BLaER1 (cell line): ENCODE measurements around the gene GPC6.

Experiments
- H3K27ac ChIP-seq: shearing (Covaris generic); formaldehyde crosslinking; 2 replicates; pipeline ENCODE4 v1.8.1; 2022
- H3K27me3 ChIP-seq: shearing (Covaris generic); formaldehyde crosslinking; 2 replicates; pipeline ENCODE4 v1.8.1; 2022
- H3K36me3 ChIP-seq: shearing (Covaris generic); formaldehyde crosslinking; 2 replicates; pipeline ENCODE4 v1.8.1; 2022
- H3K4me1 ChIP-seq: shearing (Covaris generic); formaldehyde crosslinking; 2 replicates; pipeline ENCODE4 v1.8.1; 2022
- H3K4me2 ChIP-seq: shearing (Covaris generic); formaldehyde crosslinking; 2 replicates; pipeline ENCODE4 v1.8.1; 2022
- H3K4me3 ChIP-seq: shearing (Covaris generic); formaldehyde crosslinking; 2 replicates; pipeline ENCODE4 v1.8.1; 2022
- H3K9ac ChIP-seq: shearing (Covaris generic); formaldehyde crosslinking; 2 replicates; pipeline ENCODE4 v1.8.1; 2022
- H3K9me3 ChIP-seq: shearing (Covaris generic); formaldehyde crosslinking; 2 replicates; pipeline ENCODE4 v1.8.1; 2022
- H4K20me1 ChIP-seq: shearing (Covaris generic); formaldehyde crosslinking; 2 replicates; pipeline ENCODE4 v1.8.1; 2022
- Cebpa-rat ChIP-seq: shearing (Covaris generic); IDR thresholded peaks from 2 replicates; pipeline ENCODE4 v1.8.1; 2022

The GPC6 gene

DNA sequence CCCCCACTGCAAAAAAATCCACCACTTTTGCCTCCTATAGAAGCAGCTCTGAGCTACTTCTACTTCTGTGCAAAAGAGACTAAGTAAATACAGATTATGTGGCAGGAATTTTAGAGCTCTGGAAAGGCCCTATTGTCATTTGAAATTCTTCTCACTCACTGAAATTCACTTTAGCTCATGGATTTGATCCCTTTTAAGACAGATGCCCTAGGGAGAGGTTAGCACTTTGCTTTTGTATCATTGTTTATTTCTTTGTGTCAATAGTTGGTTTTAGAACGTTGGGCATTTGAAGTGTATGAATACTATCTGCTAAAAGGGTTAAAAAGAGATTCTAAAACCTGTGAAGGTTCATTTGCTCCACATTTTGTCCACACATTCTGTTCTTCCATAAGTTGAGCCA is 528.7 kb downstream of the GPC6 start:
- TF ChIP-seq Cebpa-rat, result no peak
- H3K27ac ChIP-seq, result no peak overlapping the region
- H3K9me3 ChIP-seq, result no peaks in the 10 kb centered on the region

GRCh38 chr13:93758575-93758974 is 532.0 kb downstream of the GPC6 start:
- no peak overlapping the region for H3K4me2 ChIP-seq
- no peaks in the 10 kb centered on the region for H3K9me3 ChIP-seq
- H3K9ac ChIP-seq, result no peak overlapping the region
- no peaks in the 10 kb centered on the region for H3K27me3 ChIP-seq
- H3K36me3 ChIP-seq, result no peaks in the 10 kb centered on the region
- H4K20me1 ChIP-seq, result no peaks in the 10 kb centered on the region
- no peak overlapping the region for H3K4me3 ChIP-seq
- no peak overlapping the region for H3K27ac ChIP-seq
- peaks cover 5% of the 10 kb centered on the region; the same call in 1 of the 2 replicates for H3K4me1 ChIP-seq
- no peak for TF ChIP-seq Cebpa-rat

More for the DNA sequence above, 528.7 kb downstream of the GPC6 start:
- H3K27me3 ChIP-seq, result no peaks in the 10 kb centered on the region
- no peaks in the 10 kb centered on the region for H3K36me3 ChIP-seq
- no peaks in the 10 kb centered on the region for H4K20me1 ChIP-seq
- H3K4me3 ChIP-seq, result no peak overlapping the region
- H3K4me2 ChIP-seq, result no peak overlapping the region
- peaks cover 5% of the 10 kb centered on the region; the same call in 1 of the 2 replicates for H3K4me1 ChIP-seq
- no peak overlapping the region for H3K9ac ChIP-seq

DNA sequence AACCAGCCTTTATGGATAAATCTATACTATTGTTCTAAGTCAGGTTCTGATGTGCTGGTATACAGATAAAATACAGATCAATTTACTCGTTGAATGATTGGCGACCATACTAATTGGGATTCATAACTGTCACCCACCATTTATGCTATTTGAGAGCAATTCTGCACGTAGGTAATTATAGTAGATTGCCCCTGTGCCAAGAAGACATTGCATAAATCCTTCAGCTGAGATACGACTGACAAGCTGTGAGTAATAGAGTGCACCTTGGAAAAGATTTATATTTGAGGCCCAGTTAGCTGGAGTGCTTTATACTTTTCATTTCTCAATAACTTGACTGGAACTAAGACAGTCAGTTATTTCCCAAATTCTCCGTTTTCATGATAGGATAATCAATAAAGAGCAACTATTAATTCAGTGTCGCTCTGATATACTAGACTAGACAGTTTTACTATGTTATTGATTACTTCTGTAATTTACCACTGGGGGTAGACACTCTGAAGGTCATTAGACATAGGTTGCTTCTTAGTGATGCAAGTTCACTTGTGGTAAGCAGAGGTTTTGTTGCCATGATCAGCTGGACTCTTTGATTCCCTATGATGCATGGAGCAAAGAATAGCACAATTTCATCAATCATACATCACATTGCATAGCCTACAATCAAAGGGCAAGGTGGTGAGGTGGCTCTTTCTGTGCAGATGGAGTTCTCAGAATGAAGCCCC is 536.3 kb downstream of the GPC6 start:
- no peak for TF ChIP-seq Cebpa-rat
- H3K4me2 ChIP-seq, result no peak overlapping the region
- H4K20me1 ChIP-seq, result no peaks in the 10 kb centered on the region
- H3K9ac ChIP-seq, result no peak overlapping the region
- peaks cover 5% of the 10 kb centered on the region; the same call in 1 of the 2 replicates for H3K4me1 ChIP-seq
- H3K36me3 ChIP-seq, result no peaks in the 10 kb centered on the region
- no peak overlapping the region for H3K4me3 ChIP-seq
- H3K27me3 ChIP-seq, result no peaks in the 10 kb centered on the region
- no peaks in the 10 kb centered on the region for H3K9me3 ChIP-seq
- H3K27ac ChIP-seq, result no peak overlapping the region

DNA sequence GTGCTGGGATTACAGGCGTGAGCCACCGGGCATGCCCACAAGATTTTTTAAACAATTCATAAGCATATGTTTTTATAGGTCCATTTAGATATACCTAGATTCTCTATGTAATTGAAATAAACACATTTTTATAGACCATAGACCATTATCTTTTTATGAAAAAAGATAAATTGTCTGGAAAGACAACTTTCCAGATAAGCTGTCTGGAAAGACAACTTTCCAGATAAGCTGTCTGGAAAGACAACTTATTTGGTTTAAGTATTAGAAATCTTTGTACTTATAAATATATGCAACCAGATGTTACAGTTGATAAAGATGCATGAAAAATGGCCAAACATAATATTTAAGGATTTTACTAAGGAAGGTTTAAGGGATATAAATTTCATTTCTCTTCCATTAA is 538.5 kb downstream of the GPC6 start:
- Histone ChIP-seq H3K4me3 (no peak overlapping the region), H3K4me1 (no peaks in the 10 kb centered on the region), H3K4me2 (no peak overlapping the region), H3K9ac (no peak overlapping the region), H3K36me3 (no peaks in the 10 kb centered on the region), H3K27me3 (no peaks in the 10 kb centered on the region), H3K27ac (no peak overlapping the region), H4K20me1 (no peaks in the 10 kb centered on the region), H3K9me3 (no peaks in the 10 kb centered on the region)
- no peak for TF ChIP-seq Cebpa-rat

GRCh38 chr13:93765811-93766210 is 539.2 kb downstream of the GPC6 start:
- no peaks in the 10 kb centered on the region for H3K4me1 ChIP-seq
- no peak for TF ChIP-seq Cebpa-rat
- H3K4me3 ChIP-seq, result no peak overlapping the region
- H3K9me3 ChIP-seq, result no peaks in the 10 kb centered on the region
- H3K36me3 ChIP-seq, result no peaks in the 10 kb centered on the region
- H3K27ac ChIP-seq, result no peak overlapping the region
- no peaks in the 10 kb centered on the region for H4K20me1 ChIP-seq
- no peak overlapping the region for H3K4me2 ChIP-seq
- no peak overlapping the region for H3K9ac ChIP-seq
- H3K27me3 ChIP-seq, result no peaks in the 10 kb centered on the region

DNA sequence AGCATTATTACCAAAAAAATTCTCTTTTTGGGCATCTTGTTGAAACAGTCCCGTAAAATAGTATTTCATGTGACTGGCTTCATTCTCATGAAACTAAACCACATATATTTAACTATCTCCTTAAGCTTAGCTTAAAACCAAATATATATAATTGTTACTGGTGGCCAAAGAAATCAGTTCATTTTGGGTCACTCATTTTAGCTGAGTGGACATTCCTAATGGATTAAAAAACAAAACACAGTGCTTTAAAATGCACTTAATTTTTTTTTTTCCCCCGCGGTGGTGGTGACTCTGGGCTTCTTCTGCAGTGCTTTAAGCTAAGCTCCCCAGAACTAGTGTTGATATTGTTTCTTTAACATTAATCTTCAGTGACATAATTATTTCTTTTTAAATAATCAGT is 540.1 kb downstream of the GPC6 start:
- Histone ChIP-seq H3K27ac (no peak overlapping the region), H4K20me1 (no peaks in the 10 kb centered on the region), H3K27me3 (no peaks in the 10 kb centered on the region), H3K36me3 (no peaks in the 10 kb centered on the region), H3K4me3 (no peak overlapping the region), H3K4me2 (no peak overlapping the region), H3K9me3 (no peaks in the 10 kb centered on the region), H3K9ac (no peak overlapping the region), H3K4me1 (no peaks in the 10 kb centered on the region)
- no peak for TF ChIP-seq Cebpa-rat

- Histone ChIP-seq H3K9me3 (no peaks in the 10 kb centered on the region), H3K36me3 (no peaks in the 10 kb centered on the region), H4K20me1 (no peaks in the 10 kb centered on the region), H3K4me2 (no peak overlapping the region), H3K27me3 (no peaks in the 10 kb centered on the region), H3K9ac (no peak overlapping the region), H3K4me1 (no peaks in the 10 kb centered on the region), H3K27ac (no peak overlapping the region), H3K4me3 (no peak overlapping the region)
- no peak for TF ChIP-seq Cebpa-rat
Measured at GRCh38 chr13:93767180-93767916, 540.7 kb downstream of the GPC6 start.

DNA sequence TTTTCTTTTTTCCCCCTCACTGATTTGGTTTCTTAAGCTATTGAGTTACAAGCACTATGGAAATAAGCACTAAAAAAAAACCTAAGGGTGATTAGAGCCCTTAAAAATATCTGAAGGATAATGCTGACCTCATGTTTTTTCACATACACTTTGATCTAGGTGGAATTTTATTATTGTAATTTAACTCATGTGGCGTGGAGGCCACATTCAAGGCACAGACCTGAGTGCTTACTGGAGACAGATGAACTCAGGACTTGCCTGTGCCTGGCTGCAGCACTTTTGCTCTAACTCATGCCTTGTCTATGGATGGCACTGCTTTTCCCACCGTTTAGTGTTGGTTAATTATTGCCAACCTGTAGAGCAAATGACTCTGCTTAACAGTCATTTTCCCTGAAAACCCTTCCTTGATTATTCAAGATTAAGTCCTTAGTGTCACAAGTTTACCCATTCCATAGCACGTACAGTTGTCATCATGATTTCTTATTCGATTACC is 541.4 kb downstream of the GPC6 start:
- H3K4me3 ChIP-seq, result no peak overlapping the region
- no peak for TF ChIP-seq Cebpa-rat
- no peak overlapping the region for H3K27ac ChIP-seq
- no peak overlapping the region for H3K4me2 ChIP-seq
- no peaks in the 10 kb centered on the region for H3K9me3 ChIP-seq
- no peaks in the 10 kb centered on the region for H4K20me1 ChIP-seq
- no peak overlapping the region for H3K9ac ChIP-seq
- H3K27me3 ChIP-seq, result no peaks in the 10 kb centered on the region
- H3K36me3 ChIP-seq, result no peaks in the 10 kb centered on the region
- no peaks in the 10 kb centered on the region for H3K4me1 ChIP-seq

DNA sequence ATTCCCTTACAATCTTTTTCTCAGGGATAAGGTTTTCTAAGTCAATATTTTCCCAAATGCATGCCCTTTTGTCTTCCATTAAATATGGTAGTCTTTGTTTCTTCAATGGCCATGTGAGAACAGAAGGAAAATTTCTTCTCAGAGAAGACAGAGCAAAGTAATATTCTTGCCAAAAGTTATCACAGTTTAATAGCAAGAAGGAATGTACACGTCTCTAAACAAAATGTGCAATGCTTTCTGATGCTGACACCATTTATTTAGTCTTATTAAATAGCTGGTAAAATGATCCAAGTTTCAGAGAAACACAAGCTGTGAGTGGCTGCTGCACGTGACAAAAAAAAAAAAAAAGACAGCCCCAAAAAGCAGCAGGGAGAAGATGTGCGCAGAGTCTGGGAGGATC is 542.5 kb downstream of the GPC6 start:
- Histone ChIP-seq H3K4me2 (no peak overlapping the region), H3K27me3 (no peaks in the 10 kb centered on the region)

DNA sequence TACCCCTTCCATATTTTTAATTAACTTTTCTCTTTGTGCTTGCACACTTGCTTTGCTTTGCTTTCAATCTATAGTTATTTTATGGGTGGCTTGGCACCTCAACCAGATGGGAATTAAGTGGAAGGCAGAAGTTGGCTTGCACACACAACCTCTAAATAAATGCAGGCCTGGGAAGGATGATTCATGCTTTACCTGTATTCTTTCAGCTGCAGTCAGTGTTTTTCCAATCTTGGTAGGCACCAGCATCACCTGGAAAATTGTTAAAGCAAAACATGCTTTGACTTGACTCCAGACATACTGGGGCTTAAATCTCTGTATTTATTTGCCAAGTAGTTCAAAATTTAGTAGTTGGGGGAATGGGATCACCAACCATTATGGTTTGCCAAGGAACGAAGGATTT is 543.0 kb downstream of the GPC6 start:
- Histone ChIP-seq H3K4me2 (no peak overlapping the region), H4K20me1 (no peaks in the 10 kb centered on the region), H3K4me1 (no peaks in the 10 kb centered on the region), H3K9me3 (no peaks in the 10 kb centered on the region), H3K27ac (no peak overlapping the region), H3K36me3 (no peaks in the 10 kb centered on the region), H3K9ac (no peak overlapping the region), H3K4me3 (no peak overlapping the region), H3K27me3 (no peaks in the 10 kb centered on the region)
- TF ChIP-seq Cebpa-rat, result no peak

More for the DNA sequence above, 542.5 kb downstream of the GPC6 start:
- Histone ChIP-seq H3K9me3 (no peaks in the 10 kb centered on the region), H3K4me3 (no peak overlapping the region), H4K20me1 (no peaks in the 10 kb centered on the region), H3K27ac (no peak overlapping the region), H3K36me3 (no peaks in the 10 kb centered on the region), H3K9ac (no peak overlapping the region), H3K4me1 (no peaks in the 10 kb centered on the region)
- TF ChIP-seq Cebpa-rat, result no peak
